Mesenchymal stem cell (in vitro differentiated cells and primary cell): ENCODE measurements around the gene SMTNL1.

ENCODE experiments used
- DNase-seq: peaks from one replicate; pipeline ENCODE4 v3.0.0-alpha.2; 2013
- H2AFZ ChIP-seq: one replicate; pipeline ENCODE4 v1.6.1; 2013; ENCODE audit warnings: low read depth, mild to moderate bottlenecking, control low read depth, inconsistent platforms, low read length, moderate library complexity
- H2AK5ac ChIP-seq: 2 replicates; pipeline ENCODE4 v1.6.1; 2013; ENCODE audit warnings: low read length, moderate library complexity, mild to moderate bottlenecking, inconsistent platforms; ENCODE audit not compliant: severe bottlenecking
- H2BK120ac ChIP-seq: one replicate; pipeline ENCODE4 v1.6.1; 2013; ENCODE audit warnings: low read depth, mild to moderate bottlenecking, inconsistent platforms, low read length, moderate library complexity
- H2BK12ac ChIP-seq, 2 experiments: one replicate each; pipeline ENCODE4 v1.6.1; 2013; ENCODE audit warnings: inconsistent platforms in 2 of 2, low read length in 2 of 2, mild to moderate bottlenecking in 2 of 2, moderate library complexity in 2 of 2, control low read depth in 1 of 2
- H2BK15ac ChIP-seq: one replicate; pipeline ENCODE4 v1.6.1; 2013; ENCODE audit warnings: mild to moderate bottlenecking, low read depth, inconsistent platforms; ENCODE audit not compliant: poor library complexity, severe bottlenecking
- H2BK5ac ChIP-seq: 2 replicates; pipeline ENCODE4 v1.6.1; 2013; ENCODE audit warnings: low read depth, mild to moderate bottlenecking, low read length, control low read depth, inconsistent platforms; ENCODE audit not compliant: poor library complexity, severe bottlenecking
- H3K14ac ChIP-seq, 2 experiments: one replicate each; pipeline ENCODE4 v1.6.1; 2013; ENCODE audit warnings: inconsistent platforms in 2 of 2, low read length in 2 of 2, control low read depth in 1 of 2, mild to moderate bottlenecking in 1 of 2, moderate library complexity in 1 of 2
- H3K18ac ChIP-seq, 2 experiments: one replicate each; pipeline ENCODE4 v1.6.1; 2013; ENCODE audit warnings: inconsistent platforms in 2 of 2, low read length in 2 of 2, control low read depth in 1 of 2, low read depth in 1 of 2, mild to moderate bottlenecking in 1 of 2
- H3K23ac ChIP-seq, 2 experiments: one replicate each; pipeline ENCODE4 v1.6.1; 2013; ENCODE audit warnings: inconsistent platforms in 2 of 2, low read length in 2 of 2, mild to moderate bottlenecking in 2 of 2, moderate library complexity in 2 of 2, control low read depth in 1 of 2
- H3K27ac ChIP-seq: 2 replicates; pipeline ENCODE4 v1.5.1; 2013; ENCODE audit warnings: mild to moderate bottlenecking, moderate library complexity, low read length, control low read depth, inconsistent platforms; ENCODE audit not compliant: poor library complexity, severe bottlenecking
- H3K27me3 ChIP-seq, 2 experiments: 2 replicates each; pipeline versions ENCODE4 v1.6.1 to v1.7.0; 2013; ENCODE audit warnings: low read length in 2 of 2, mild to moderate bottlenecking in 2 of 2, moderate library complexity in 2 of 2, control low read depth in 1 of 2, inconsistent platforms in 1 of 2; ENCODE audit not compliant: control insufficient read depth in 1 of 2, insufficient read depth in 1 of 2
- H3K36me3 ChIP-seq, 2 experiments: 2 replicates each; pipeline versions ENCODE4 v1.6.1 to v1.7.0; 2013; ENCODE audit warnings: low read length in 2 of 2, control low read depth in 1 of 2, inconsistent platforms in 1 of 2, low read depth in 1 of 2, mild to moderate bottlenecking in 1 of 2; ENCODE audit not compliant: insufficient read depth in 2 of 2, control insufficient read depth in 1 of 2
- H3K4ac ChIP-seq, 2 experiments: one replicate each; pipeline ENCODE4 v1.6.1; 2013; ENCODE audit warnings: inconsistent platforms in 2 of 2, low read length in 2 of 2, mild to moderate bottlenecking in 2 of 2, moderate library complexity in 2 of 2, control low read depth in 1 of 2, low read depth in 1 of 2
- H3K4me1 ChIP-seq: 2 replicates; pipeline ENCODE4 v1.6.1; 2013; ENCODE audit warnings: low read depth, low read length, control low read depth; ENCODE audit not compliant: control insufficient read depth, insufficient read depth
- H3K4me2 ChIP-seq: 2 replicates; pipeline ENCODE4 v1.6.1; 2013; ENCODE audit warnings: low read length, mild to moderate bottlenecking, inconsistent platforms; ENCODE audit not compliant: poor library complexity, severe bottlenecking
- H3K4me3 ChIP-seq, 2 experiments: 2 replicates each; pipeline versions ENCODE4 v1.5.1 to v1.7.0; 2013; ENCODE audit warnings: low read length in 2 of 2, mild to moderate bottlenecking in 2 of 2, control low read depth in 1 of 2, low read depth in 1 of 2; ENCODE audit not compliant: insufficient read depth in 1 of 2
- H3K79me1 ChIP-seq: replicated peaks from 2 replicates; pipeline ENCODE4 v1.6.1; 2013; ENCODE audit warnings: mild to moderate bottlenecking, control low read depth, low read length, inconsistent platforms; ENCODE audit not compliant: poor library complexity, severe bottlenecking
- H3K9ac ChIP-seq: 2 replicates; pipeline ENCODE4 v1.7.0; 2013; ENCODE audit warnings: mild to moderate bottlenecking, low read length, moderate library complexity
- H3K9me3 ChIP-seq: 2 replicates; pipeline ENCODE4 v1.7.0; 2013; ENCODE audit warnings: mild to moderate bottlenecking, low read length; ENCODE audit not compliant: control insufficient read depth
- H4K8ac ChIP-seq: one replicate; pipeline ENCODE4 v1.6.1; 2013; ENCODE audit warnings: inconsistent platforms, mild to moderate bottlenecking, low read length, moderate library complexity
- H4K91ac ChIP-seq: one replicate; pipeline ENCODE4 v1.6.1; 2013; ENCODE audit warnings: mild to moderate bottlenecking, low read length, inconsistent platforms
- WGBS: methylation state at CpG from one replicate; pipeline ENCODE4 v1.1.7; 2013; ENCODE audit warnings: mixed read lengths; 5-methylcytosine and 5-hydroxymethylcytosine counted together

The SMTNL1 gene

GRCh38 chr11:57596266-57596885, 59.0 kb downstream of the SMTNL1 start:
- H3K4ac ChIP-seq = no peak overlapping the region
- no peak overlapping the region for H2AFZ ChIP-seq
- peak overlapping the region; percentile 89 for H3K9ac ChIP-seq
- H2BK12ac ChIP-seq = no peak overlapping the region
- no peak overlapping the region for H3K4me3 ChIP-seq
- peaks cover 3 to 12% of the 10 kb centered on the region in 2 experiments for H3K36me3 ChIP-seq
- peaks cover 8% of the 10 kb centered on the region for H3K4me1 ChIP-seq
- no peak for DNase-seq
- no peak overlapping the region for H3K27ac ChIP-seq
- H2BK120ac ChIP-seq = no peak overlapping the region
- no peak overlapping the region for H3K4me2 ChIP-seq
- peaks cover 1% of the 10 kb centered on the region for H3K79me1 ChIP-seq
- no peak overlapping the region for H3K14ac ChIP-seq
- no peak overlapping the region for H2AK5ac ChIP-seq
- H4K91ac ChIP-seq = no peak overlapping the region
- no peak overlapping the region for H3K18ac ChIP-seq
- peaks cover 0 to 17% of the 10 kb centered on the region in 2 experiments for H3K27me3 ChIP-seq
- no peak overlapping the region for H4K8ac ChIP-seq
- no peaks in the 10 kb centered on the region for H3K9me3 ChIP-seq
- H2BK5ac ChIP-seq = no peak overlapping the region
- H2BK15ac ChIP-seq = no peak overlapping the region
- no peak overlapping the region for H3K23ac ChIP-seq
- 86% methylated on average over 4 of the region's 5 CpGs for WGBS

GRCh38 chr11:57597461-57597915, 60.1 kb downstream of the SMTNL1 start, which contains the start of gene SERPING1:
Gene SERPING1, plus strand, starts transcription at chr11:57597685. Its CDS starts 586 bp downstream, at chr11:57598271.
- H2AFZ ChIP-seq = peak within 1 kb of the TSS; percentile 5
- H3K9ac ChIP-seq = peak within 1 kb of the TSS; percentile 89
- H2BK15ac ChIP-seq = peak within 1 kb of the TSS; percentile 94
- no peak for DNase-seq
- 40% methylated on average over 3 of the region's 10 CpGs for WGBS
- peak within 1 kb of the TSS; percentile 45 to 65 for H2BK12ac ChIP-seq
- peak within 1 kb of the TSS; percentile 97 for H4K8ac ChIP-seq
- peak within 1 kb of the TSS; percentile 89 for H3K4me2 ChIP-seq
- no peak within 1 kb of the TSS for H2BK5ac ChIP-seq
- H3K18ac ChIP-seq = peak within 1 kb of the TSS; percentile 50 to 86
- peaks cover 8% of the 10 kb centered on the region for H3K4me1 ChIP-seq
- no peaks in the 10 kb centered on the region for H3K9me3 ChIP-seq
- H2BK120ac ChIP-seq = peak within 1 kb of the TSS; percentile 81
- H3K23ac ChIP-seq = no peak within 1 kb of the TSS
- H3K4me3 ChIP-seq = peak within 1 kb of the TSS; percentile 60 to 90
- peak within 1 kb of the TSS; percentile 57 for H4K91ac ChIP-seq
- peaks cover 1% of the 10 kb centered on the region for H3K79me1 ChIP-seq
- H3K27ac ChIP-seq = peak within 1 kb of the TSS; percentile 25
- peak within 1 kb of the TSS in 1 of 2 experiments; percentile 73 for H3K14ac ChIP-seq
- H3K36me3 ChIP-seq = peaks cover 3 to 19% of the 10 kb centered on the region in 2 experiments
- H3K27me3 ChIP-seq = peaks cover 0 to 17% of the 10 kb centered on the region in 2 experiments
- H3K4ac ChIP-seq = peak within 1 kb of the TSS; percentile 56 to 86
- H2AK5ac ChIP-seq = no peak within 1 kb of the TSS

- no peak overlapping the region for H2AK5ac ChIP-seq
- WGBS = 2% methylated on average over 29 of the region's 33 CpGs
Measured at GRCh38 chr11:57597916-57598830, 60.8 kb downstream of the SMTNL1 start.

GRCh38 chr11:57598831-57599155, 61.4 kb downstream of the SMTNL1 start:
- Histone ChIP-seq H4K8ac (peak overlapping the region; percentile 62), H3K27me3 (peaks cover 0 to 13% of the 10 kb centered on the region in 2 experiments), H2BK15ac (no peak overlapping the region), H3K4me2 (peak overlapping the region; percentile 89), H3K23ac (no peak overlapping the region), H3K4me1 (peaks cover 9% of the 10 kb centered on the region), H3K4ac (peak overlapping the region in 1 of 2 experiments; percentile 81), H2BK120ac (no peak overlapping the region), H4K91ac (no peak overlapping the region), H3K79me1 (peaks cover 1% of the 10 kb centered on the region), H2BK5ac (no peak overlapping the region), H3K9ac (peak overlapping the region; percentile 89), H2AFZ (no peak overlapping the region), H3K27ac (no peak overlapping the region), H3K4me3 (peak overlapping the region in 1 of 2 experiments; percentile 90), H3K18ac (peak overlapping the region; percentile 9 to 86), H2BK12ac (peak overlapping the region in 1 of 2 experiments; percentile 70), H3K9me3 (no peaks in the 10 kb centered on the region), H3K36me3 (peaks cover 3 to 22% of the 10 kb centered on the region in 2 experiments), H2AK5ac (no peak overlapping the region), H3K14ac (no peak overlapping the region)
- 67% methylated on average over 5 of the region's 5 CpGs for WGBS
- peak; percentile 21 for DNase-seq

More at GRCh38 chr11:57597916-57598830, 60.8 kb downstream of the SMTNL1 start:
- H3K9ac ChIP-seq = peak overlapping the region; percentile 89
- peak; percentile 42 for DNase-seq
- peak overlapping the region; percentile 97 for H4K8ac ChIP-seq
- H3K79me1 ChIP-seq = peaks cover 1% of the 10 kb centered on the region
- no peak overlapping the region for H3K23ac ChIP-seq
- peak overlapping the region; percentile 89 for H3K4me2 ChIP-seq
- peak overlapping the region; percentile 25 for H3K27ac ChIP-seq
- H2AFZ ChIP-seq = peak overlapping the region; percentile 5
- H3K9me3 ChIP-seq = no peaks in the 10 kb centered on the region
- peak overlapping the region; percentile 60 to 90 for H3K4me3 ChIP-seq
- H3K36me3 ChIP-seq = peaks cover 3 to 21% of the 10 kb centered on the region in 2 experiments
- H2BK12ac ChIP-seq = peak overlapping the region; percentile 45 to 70
- peak overlapping the region; percentile 94 for H2BK15ac ChIP-seq
- H3K4me1 ChIP-seq = peaks cover 9% of the 10 kb centered on the region
- H2BK5ac ChIP-seq = no peak overlapping the region
- H3K4ac ChIP-seq = peak overlapping the region; percentile 81 to 86
- H4K91ac ChIP-seq = peak overlapping the region; percentile 57
- H3K27me3 ChIP-seq = peaks cover 0 to 13% of the 10 kb centered on the region in 2 experiments
- peak overlapping the region; percentile 81 for H2BK120ac ChIP-seq
- H3K18ac ChIP-seq = peak overlapping the region; percentile 50 to 86
- H3K14ac ChIP-seq = peak overlapping the region in 1 of 2 experiments; percentile 73
